Occipital lobe (tissue), 2 donors: Measurements from ENCODE around the gene GNG7. TPM values are rescaled to one million over a fixed set of nuclear protein-coding genes. Genes with fewer than 3 reads are reported as not detected.
"Not testable (repeated sequence)": the region's sequence is repeated elsewhere in the genome, so short reads cannot be mapped to it uniquely, and the experiment has no call there.

Source experiments
- DNase-seq: peaks from one replicate; lab custom pipeline; 2025; lab: John Stamatoyannopoulos, UW
- total RNA-seq: library from RNA; depleted of rRNA; stranded (reverse); fragments of >200 nt; gene quantifications from one replicate; pipeline ENCODE4 v1.2.3, GENCODE V29; 2014

Gene GNG7
- total RNA-seq, 1 donor from 2014 or later, result 4.2 TPM

DNA sequence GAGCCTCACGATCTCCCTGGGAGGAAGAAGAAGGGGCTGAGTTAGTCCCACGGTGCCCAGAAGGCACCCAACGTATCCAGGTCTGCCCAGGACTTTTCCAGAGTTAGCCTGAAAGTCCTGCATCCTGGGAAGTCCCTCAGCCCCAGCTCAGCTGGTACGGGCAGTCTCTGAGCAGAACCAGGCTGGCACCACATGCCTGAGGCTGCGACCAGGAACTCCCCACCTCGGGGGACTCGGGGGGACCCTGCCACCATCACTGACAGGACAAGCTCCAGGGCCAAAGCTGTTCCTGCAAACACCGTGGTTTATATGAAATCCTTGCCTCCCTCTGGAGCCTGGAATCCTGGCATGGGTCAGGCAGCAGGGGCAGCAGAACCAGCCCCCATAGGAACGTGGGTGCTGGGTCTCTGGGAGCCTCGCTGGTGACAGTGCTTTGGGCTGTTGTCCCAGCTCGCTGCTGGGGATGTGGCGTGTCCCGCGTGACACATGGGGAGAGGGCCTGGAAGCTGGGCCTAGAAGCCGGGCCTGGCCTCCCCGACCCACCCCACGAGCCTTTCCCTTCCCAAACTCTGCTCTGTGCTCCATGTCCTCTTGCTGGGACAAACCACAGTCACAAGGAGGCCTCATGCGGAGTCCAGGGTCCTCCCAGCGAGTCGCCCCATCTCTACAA, 55.5 kb downstream of the GNG7 start:
- DNase-seq, result no peak

DNA sequence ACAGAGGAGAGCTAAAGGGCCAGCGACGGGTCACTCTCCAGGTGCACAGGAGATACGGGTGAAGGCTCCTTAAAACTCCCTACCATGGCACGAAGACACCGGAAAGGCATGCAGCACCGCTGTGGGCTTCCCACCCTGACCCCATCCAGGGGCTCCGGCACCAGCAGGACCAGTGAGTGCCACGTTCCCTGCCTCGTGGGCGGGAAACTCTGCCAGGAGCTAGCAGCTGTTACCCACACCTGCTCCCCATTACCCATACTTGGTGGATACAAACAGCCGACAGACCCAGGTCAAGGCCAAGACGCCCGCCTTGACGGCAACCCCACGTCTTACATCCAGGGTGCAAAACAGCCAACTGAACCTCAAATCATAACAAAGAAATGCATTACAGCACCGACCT, 56.7 kb downstream of the GNG7 start:
- DNase-seq, result no peak

DNA sequence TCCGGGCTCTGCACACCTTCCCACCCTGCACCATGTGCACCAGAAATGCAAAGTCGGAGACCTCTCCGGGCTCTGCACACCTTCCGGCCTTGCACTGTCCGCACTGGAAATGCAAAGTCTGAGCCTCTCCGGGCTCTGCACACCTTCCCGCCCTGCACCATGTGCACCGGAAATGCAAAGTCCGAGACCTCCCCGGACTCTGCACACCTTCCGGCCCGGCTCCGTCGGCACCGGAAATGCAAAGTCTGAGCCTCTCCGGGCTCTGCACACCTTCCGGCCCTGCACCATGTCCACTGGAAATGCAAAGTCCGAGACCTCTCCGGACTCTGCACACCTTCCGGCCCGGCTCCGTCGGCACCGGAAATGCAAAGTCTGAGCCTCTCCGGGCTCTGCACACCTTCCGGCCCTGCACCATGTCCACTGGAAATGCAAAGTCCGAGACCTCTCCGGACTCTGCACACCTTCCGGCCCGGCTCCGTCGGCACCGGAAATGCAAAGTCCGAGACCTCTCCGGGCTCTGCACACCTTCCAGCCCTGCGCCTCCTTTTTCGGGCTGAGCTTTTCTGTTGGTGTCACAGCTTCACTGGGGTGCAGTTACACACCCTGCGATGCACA, 59.3 kb downstream of the GNG7 start:
- not testable (repeated sequence) for DNase-seq

GRCh38 chr19:2641332-2641698, 61.2 kb downstream of the GNG7 start:
- no peak for DNase-seq

- no peak for DNase-seq
These were observed 61.7 kb downstream of the GNG7 start for GRCh38 chr19:2640563-2641331.

DNA sequence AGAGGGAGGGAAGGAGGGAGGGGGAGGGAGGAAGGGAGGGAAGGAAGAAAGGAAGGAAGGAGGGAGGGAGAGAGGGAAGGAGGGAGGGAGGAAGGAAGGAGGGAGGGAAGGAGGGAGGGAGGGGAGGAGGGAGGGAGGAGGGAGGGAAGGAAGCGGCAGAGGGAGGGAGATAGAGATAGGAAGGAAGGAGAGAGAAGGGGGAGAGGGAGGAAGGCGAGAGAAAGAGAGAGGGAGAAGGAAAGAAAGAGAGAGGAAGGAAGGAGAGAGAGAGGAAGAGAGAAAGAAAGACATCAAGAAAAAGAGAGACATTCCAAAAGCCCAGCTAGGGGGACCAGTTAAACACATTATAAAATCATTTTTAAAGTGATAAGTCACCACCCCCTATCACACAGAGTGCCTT, 62.5 kb downstream of the GNG7 start:
- DNase-seq, result no peak

- DNase-seq, result no peak
These were observed 64.0 kb downstream of the GNG7 start for GRCh38 chr19:2638417-2638940.

GRCh38 chr19:2636897-2637683, 65.4 kb downstream of the GNG7 start:
- DNase-seq, result peak; percentile 57

- no peak for DNase-seq
These were observed 66.2 kb downstream of the GNG7 start for GRCh38 chr19:2636141-2636896.

DNA sequence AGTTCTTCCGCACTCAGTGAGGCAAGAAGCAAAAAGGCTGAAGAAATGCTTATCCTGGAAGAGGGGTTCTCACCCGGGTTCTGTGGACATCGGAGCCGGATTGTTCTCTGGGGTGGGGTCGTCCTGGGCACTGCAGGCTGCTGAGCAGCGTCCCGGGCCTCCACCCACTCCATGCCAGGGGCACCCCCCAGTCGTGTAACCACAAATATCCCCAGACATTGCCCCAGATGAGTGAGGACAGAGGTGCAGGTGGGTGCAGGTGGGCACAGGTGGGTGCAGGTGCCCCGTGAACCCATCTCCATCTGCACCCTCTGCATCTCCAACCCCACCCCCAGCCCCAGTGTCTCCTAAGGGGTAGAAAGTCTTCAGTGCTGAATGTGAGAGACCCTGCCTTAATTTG, 67.5 kb downstream of the GNG7 start:
- no peak for DNase-seq

- no peak for DNase-seq
These were observed 68.1 kb downstream of the GNG7 start for GRCh38 chr19:2634228-2634951.

DNA sequence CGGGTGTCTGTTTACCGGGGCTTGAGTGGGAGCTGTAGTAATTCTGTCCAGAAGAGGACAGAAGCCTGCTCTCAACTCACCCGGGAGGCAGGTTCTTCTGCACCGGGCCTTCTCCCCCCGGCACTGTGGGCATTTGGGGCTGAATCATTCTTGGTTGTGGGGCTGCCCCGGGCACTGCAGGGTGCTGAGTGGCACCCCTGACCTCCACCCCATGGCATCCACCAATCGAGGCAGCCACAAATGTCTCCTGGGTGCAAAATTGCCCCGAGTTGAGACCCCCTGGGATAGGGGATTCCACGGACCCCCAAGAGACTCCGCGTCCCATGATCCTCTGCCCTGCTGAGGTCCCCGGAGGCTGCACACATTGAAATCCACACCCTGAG, 68.8 kb downstream of the GNG7 start:
- no peak for DNase-seq

GRCh38 chr19:2631213-2631821, 71.2 kb downstream of the GNG7 start:
- no peak for DNase-seq

GRCh38 chr19:2630352-2631001, 72.0 kb downstream of the GNG7 start:
- DNase-seq, result no peak

DNA sequence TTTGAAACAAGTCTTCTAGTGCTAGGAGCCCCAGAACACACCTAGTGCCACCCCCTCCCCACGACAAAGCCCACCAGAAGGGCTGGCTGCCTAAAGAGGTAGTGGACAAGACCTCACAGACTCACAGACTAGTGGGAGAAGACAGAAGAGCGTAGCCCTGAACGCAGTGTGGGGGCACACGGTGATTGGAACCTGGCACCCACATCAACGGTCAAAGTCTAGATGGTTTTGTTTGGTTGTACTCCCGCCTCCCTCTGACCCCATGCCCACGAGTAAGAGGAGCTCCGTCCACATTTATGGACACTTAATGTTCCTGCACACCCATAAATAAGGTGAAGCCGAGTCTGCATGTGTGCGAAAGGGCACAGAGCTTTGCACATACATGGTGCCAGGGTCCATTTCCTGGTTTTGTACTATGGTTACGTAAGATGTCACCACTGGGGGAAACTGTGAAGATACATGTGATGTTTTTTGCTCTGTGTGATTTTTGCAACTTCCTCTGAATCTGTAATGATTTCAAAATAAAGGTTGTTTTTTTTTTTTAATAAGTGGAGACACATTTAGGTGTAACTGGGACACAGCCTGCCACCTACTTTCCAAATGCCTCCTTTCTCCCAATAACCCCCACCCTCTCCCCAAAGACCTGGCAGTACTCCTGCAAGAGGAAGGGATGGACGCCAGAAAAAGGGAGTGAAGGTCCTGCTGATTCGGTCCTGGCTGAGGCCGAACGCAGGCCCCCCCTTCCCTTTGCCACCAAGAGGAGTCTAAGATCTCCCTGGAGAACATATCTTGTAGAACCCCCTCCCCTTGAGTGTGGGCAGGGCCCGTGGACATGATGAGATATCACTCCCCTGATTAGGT, 72.8 kb downstream of the GNG7 start:
- no peak for DNase-seq

- no peak for DNase-seq
These were observed 73.9 kb downstream of the GNG7 start for GRCh38 chr19:2628597-2628996.

DNA sequence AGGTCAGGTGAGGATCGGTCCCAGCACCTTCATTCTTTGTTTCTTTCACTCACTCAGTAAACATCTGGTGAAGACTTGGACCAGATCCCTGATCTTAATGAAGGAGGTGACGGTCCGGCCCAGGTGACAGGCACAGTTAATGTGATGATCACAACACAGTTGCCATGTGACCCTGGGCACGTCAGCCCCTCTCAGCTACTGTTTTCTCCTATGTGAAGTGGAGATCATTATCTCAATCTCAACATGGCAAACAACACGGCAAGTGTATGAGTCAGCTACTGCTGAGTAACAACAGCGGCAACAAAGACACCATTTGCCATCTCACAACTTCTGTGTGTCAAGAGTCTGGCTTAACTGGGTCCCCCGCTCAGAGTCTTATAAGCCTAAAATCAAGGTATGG, 74.6 kb downstream of the GNG7 start:
- no peak for DNase-seq

- peak; percentile 88 for DNase-seq
These were observed 75.1 kb downstream of the GNG7 start for GRCh38 chr19:2627319-2627829.
